ENCODE results near the gene ASB12. TPM values are rescaled to one million over a fixed set of nuclear protein-coding genes. Genes with fewer than 3 reads are reported as not detected.

The ASB12 gene
- total and polyA plus RNA-seq, 10 of the 15 experiments (the other 5 are each of a cell fraction or from before 2014, with no cell fraction given): 0.07 to 0.35 (median 0.14) TPM; not detected in 6

- no peaks in the 10 kb centered on the region for H3K9me3 ChIP-seq (replicated peaks; ENCODE audit: control insufficient read depth, insufficient read depth, low read length)
- H3K36me3 ChIP-seq (ENCODE audit: control insufficient read depth in 2 of 2, insufficient read depth in 2 of 2, low read length in 1 of 2): no peaks in the 10 kb centered on the region
- H3K9ac ChIP-seq (ENCODE audit: control insufficient read depth, insufficient read depth, low read length): no peak overlapping the region
- ChIA-PET RAD21 (ENCODE audit: unreplicated experiment) (no interaction called here), POLR2A (no interaction called here), SMC1A (ENCODE audit: uncharacterized antibody, unreplicated experiment) (no interaction called here), CTCF (no interaction called here)
- no peak for DNase-seq (ENCODE audit: low read depth, low spot score)
- H3K79me2 ChIP-seq (ENCODE audit: control insufficient read depth, insufficient read depth, low read length): no peaks in the 10 kb centered on the region
- no peaks in the 10 kb centered on the region for H3K4me1 ChIP-seq (ENCODE audit: control insufficient read depth, insufficient read depth, low read length)
- H3K4me2 ChIP-seq (ENCODE audit: control insufficient read depth, insufficient read depth): no peak overlapping the region
- H2AFZ ChIP-seq (ENCODE audit: control insufficient read depth, low read depth, low read length): no peak overlapping the region
- no peak overlapping the region for H3K27ac ChIP-seq (ENCODE audit: control insufficient read depth, insufficient read depth)
- H4K20me1 ChIP-seq (ENCODE audit: control insufficient read depth, insufficient read depth): no peaks in the 10 kb centered on the region
- TF ChIP-seq MEF2B (IDR thresholded peaks at IDR 0.05; ENCODE audit: partially characterized antibody, poor library complexity, severe bottlenecking) (no peak), MAX (IDR thresholded peaks at IDR 0.05; ENCODE audit: low read depth, low read length) (no peak), LARP7 (IDR thresholded peaks at IDR 0.05) (no peak), SUPT20H (IDR thresholded peaks at IDR 0.05; ENCODE audit: borderline replicate concordance, control insufficient read depth, low read depth, low read length) (no peak), RB1 (IDR thresholded peaks at IDR 0.05; ENCODE audit: borderline replicate concordance) (no peak), ZNF24 (IDR thresholded peaks at IDR 0.05) (no peak), ZSCAN29 (IDR thresholded peaks at IDR 0.05) (no peak), BCL3 (IDR thresholded peaks at IDR 0.05; ENCODE audit: borderline replicate concordance, insufficient read depth, low read depth, low read length, poor library complexity, severe bottlenecking) (no peak), MYB (IDR thresholded peaks at IDR 0.05; ENCODE audit: borderline replicate concordance, low read depth, low read length) (no peak), REST (IDR thresholded peaks at IDR 0.05; ENCODE audit: low read depth, low read length) (no peak), ZNF592 (IDR thresholded peaks at IDR 0.05) (no peak), SMC3 (IDR thresholded peaks at IDR 0.05; ENCODE audit: borderline replicate concordance, low read length) (no peak)
- no peak for FAIRE-seq
- ATAC-seq: no peak
- BruUV-seq (replicated peaks): no TSS peak
- intact Hi-C loops (cut with micrococcal nuclease; ENCODE audit: unreplicated experiment): no loop called here
- no peaks in the 10 kb centered on the region for H3K27me3 ChIP-seq (replicated peaks in 1 of 2; ENCODE audit: control insufficient read depth in 2 of 2, insufficient read depth in 2 of 2, low read length in 1 of 2)
- H3K4me3 ChIP-seq: no peak overlapping the region
- in situ Hi-C loops (cut with MboI): no loop called here
These were observed 34.9 kb upstream of the ASB12 start for GRCh38 chrX:64265265-64265664.

Data from GM12878 (cell line).